Parathyroid adenoma (tissue), 2 donors: Measurements from ENCODE around the gene MAP3K4.

Source experiments
- H2AFZ ChIP-seq: fragments of 300-600 bp; sonication (generic); one replicate; pipeline ENCODE4 v1.7.0; 2017; ENCODE audit warnings: antibody characterized with exemption, mild to moderate bottlenecking
- H3K27ac ChIP-seq: fragments of 300-600 bp; sonication (generic); one replicate; pipeline ENCODE4 v1.7.0; 2017
- H3K27me3 ChIP-seq: fragments of 300-600 bp; sonication (generic); one replicate; pipeline ENCODE4 v1.7.0; 2017; ENCODE audit warnings: low read length; ENCODE audit not compliant: control insufficient read depth, insufficient read depth
- H3K36me3 ChIP-seq: fragments of 300-600 bp; sonication (generic); one replicate; pipeline ENCODE4 v1.7.0; 2017; ENCODE audit warnings: low read length; ENCODE audit not compliant: control insufficient read depth, insufficient read depth
- H3K4me1 ChIP-seq: fragments of 300-600 bp; sonication (generic); one replicate; pipeline ENCODE4 v1.7.0; 2017; ENCODE audit warnings: control low read depth
- H3K4me2 ChIP-seq: fragments of 300-600 bp; sonication (generic); one replicate; pipeline ENCODE4 v1.7.0; 2017; ENCODE audit warnings: low read length
- H3K4me3 ChIP-seq: fragments of 300-600 bp; sonication (generic); one replicate; pipeline ENCODE4 v1.7.0; 2017; ENCODE audit warnings: low read depth, low read length
- H3K79me2 ChIP-seq: fragments of 300-600 bp; sonication (generic); one replicate; pipeline ENCODE4 v1.7.0; 2017; ENCODE audit warnings: control low read depth
- H3K9ac ChIP-seq: fragments of 300-600 bp; sonication (generic); one replicate; pipeline ENCODE4 v1.7.0; 2017; ENCODE audit warnings: mild to moderate bottlenecking
- H3K9me3 ChIP-seq: fragments of 300-600 bp; sonication (generic); one replicate; pipeline ENCODE4 v1.7.0; 2017; ENCODE audit warnings: low read length; ENCODE audit not compliant: control insufficient read depth
- TF ChIP-seq, protein P1 (sequence below): fragments of 300-600 bp; sonication (generic); IDR thresholded peaks from one replicate; pipeline ENCODE4 v1.7.0; 2017; ENCODE audit warnings: antibody characterized with exemption, mild to moderate bottlenecking
- donor health status: primary hyperparathyroidism.

The MAP3K4 gene

GRCh38 chr6:161021998-161022743 lies 30.6 kb downstream of the MAP3K4 start:
- TF ChIP-seq, protein P1, sequence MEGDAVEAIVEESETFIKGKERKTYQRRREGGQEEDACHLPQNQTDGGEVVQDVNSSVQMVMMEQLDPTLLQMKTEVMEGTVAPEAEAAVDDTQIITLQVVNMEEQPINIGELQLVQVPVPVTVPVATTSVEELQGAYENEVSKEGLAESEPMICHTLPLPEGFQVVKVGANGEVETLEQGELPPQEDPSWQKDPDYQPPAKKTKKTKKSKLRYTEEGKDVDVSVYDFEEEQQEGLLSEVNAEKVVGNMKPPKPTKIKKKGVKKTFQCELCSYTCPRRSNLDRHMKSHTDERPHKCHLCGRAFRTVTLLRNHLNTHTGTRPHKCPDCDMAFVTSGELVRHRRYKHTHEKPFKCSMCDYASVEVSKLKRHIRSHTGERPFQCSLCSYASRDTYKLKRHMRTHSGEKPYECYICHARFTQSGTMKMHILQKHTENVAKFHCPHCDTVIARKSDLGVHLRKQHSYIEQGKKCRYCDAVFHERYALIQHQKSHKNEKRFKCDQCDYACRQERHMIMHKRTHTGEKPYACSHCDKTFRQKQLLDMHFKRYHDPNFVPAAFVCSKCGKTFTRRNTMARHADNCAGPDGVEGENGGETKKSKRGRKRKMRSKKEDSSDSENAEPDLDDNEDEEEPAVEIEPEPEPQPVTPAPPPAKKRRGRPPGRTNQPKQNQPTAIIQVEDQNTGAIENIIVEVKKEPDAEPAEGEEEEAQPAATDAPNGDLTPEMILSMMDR, result no peak
- no peak overlapping the region for H3K4me2 ChIP-seq
- no peaks in the 10 kb centered on the region for H3K9me3 ChIP-seq
- no peak overlapping the region for H2AFZ ChIP-seq
- H3K79me2 ChIP-seq, result peaks cover 26% of the 10 kb centered on the region
- H3K27me3 ChIP-seq, result no peaks in the 10 kb centered on the region
- no peak overlapping the region for H3K4me3 ChIP-seq
- H3K9ac ChIP-seq, result no peak overlapping the region
- no peak overlapping the region for H3K27ac ChIP-seq
- H3K36me3 ChIP-seq, result no peaks in the 10 kb centered on the region
- H3K4me1 ChIP-seq, result no peaks in the 10 kb centered on the region

DNA sequence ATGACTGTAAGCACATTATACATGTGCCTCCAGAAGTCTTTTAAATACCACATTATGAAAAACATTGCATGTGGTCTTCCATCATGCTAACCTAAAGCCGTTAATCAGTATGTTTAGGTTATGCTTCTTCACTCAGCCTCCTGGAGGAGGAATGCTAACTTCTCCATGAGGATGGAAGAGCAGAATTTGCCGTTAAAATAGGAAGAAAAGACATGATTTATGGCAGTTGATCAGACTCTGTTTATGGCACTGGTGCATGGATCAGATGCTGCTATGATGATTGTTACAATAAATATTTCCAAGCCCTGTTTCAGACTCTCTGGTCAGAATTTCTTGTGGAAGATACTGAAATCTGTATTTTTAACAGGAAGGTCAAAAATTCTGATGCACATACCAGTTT lies 31.7 kb downstream of the MAP3K4 start:
- Histone ChIP-seq H2AFZ (no peak overlapping the region), H3K27ac (no peak overlapping the region), H3K4me3 (no peak overlapping the region), H3K9me3 (no peaks in the 10 kb centered on the region), H3K4me2 (no peak overlapping the region), H3K4me1 (no peaks in the 10 kb centered on the region), H3K36me3 (no peaks in the 10 kb centered on the region), H3K79me2 (peaks cover 17% of the 10 kb centered on the region), H3K27me3 (no peaks in the 10 kb centered on the region), H3K9ac (no peak overlapping the region)
- TF ChIP-seq, protein P1, result no peak

DNA sequence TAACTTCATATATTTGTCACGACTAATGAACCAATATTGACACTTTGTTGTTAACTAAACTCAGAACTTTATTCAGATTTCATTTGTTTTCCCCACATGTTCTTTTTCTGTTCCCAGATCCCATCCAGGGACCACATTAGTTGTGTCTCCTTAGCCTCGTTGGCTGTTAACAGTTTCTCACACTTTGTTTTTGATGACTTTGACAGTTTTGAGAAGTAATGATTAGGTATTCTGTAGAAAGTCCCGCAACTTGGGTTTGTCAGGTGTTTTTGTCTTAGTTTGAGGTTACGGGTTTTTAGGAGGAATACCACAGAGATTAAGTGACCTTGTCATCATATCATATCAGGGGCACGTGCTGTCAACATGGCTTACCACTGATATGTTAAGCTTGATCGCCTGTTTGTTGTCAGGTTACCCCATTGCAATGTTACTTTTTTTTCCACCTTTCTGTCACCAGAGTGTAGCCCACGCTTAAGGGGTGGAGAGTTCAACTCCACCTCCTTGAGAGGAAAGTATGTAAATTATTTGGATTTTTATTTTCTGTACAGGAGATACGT lies 32.9 kb downstream of the MAP3K4 start:
- Histone ChIP-seq H3K4me2 (no peak overlapping the region), H3K4me3 (no peak overlapping the region), H3K36me3 (no peaks in the 10 kb centered on the region), H3K79me2 (peaks cover 17% of the 10 kb centered on the region), H2AFZ (no peak overlapping the region), H3K4me1 (no peaks in the 10 kb centered on the region), H3K27me3 (no peaks in the 10 kb centered on the region), H3K27ac (no peak overlapping the region), H3K9me3 (no peaks in the 10 kb centered on the region), H3K9ac (no peak overlapping the region)
- TF ChIP-seq, protein P1, result no peak

DNA sequence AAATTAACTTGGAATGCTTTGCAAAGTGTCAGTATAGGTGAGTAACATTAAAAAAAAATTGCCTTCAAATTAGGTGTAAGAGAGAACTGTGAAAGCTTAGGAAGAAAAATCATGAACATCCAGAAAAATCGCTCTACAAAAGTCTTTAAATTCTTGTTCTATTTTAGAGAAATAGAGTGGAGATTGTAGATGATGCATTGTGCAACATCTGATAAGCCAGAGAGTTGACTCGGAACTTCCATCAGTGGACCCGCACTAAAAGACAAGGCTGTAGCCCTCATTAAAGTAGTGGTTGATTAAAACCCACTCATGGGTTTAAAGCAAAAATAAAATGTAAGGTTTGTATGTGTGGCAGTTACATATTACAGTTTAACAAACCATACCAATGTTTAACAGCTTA lies 35.8 kb downstream of the MAP3K4 start:
- peaks cover 6% of the 10 kb centered on the region for H3K79me2 ChIP-seq
- H3K4me1 ChIP-seq, result no peaks in the 10 kb centered on the region
- peak overlapping the region; percentile 12 for H3K4me2 ChIP-seq
- H3K9ac ChIP-seq, result no peak overlapping the region
- H3K9me3 ChIP-seq, result no peaks in the 10 kb centered on the region
- H3K36me3 ChIP-seq, result no peaks in the 10 kb centered on the region
- no peak overlapping the region for H2AFZ ChIP-seq
- H3K4me3 ChIP-seq, result no peak overlapping the region
- no peaks in the 10 kb centered on the region for H3K27me3 ChIP-seq
- TF ChIP-seq, protein P1, result no peak
- H3K27ac ChIP-seq, result no peak overlapping the region
